NT2/D1 (cell line): ENCODE results near the gene EXD3.

Experiments used
- YY1 ChIP-seq: IDR thresholded peaks from 2 replicates; pipeline ENCODE4 v1.6.1; 2011; ENCODE audit not compliant: insufficient read length, insufficient read depth
- ZNF274 ChIP-seq: IDR thresholded peaks from 2 replicates; pipeline ENCODE4 v1.6.1; 2011; ENCODE audit warnings: mild to moderate bottlenecking, low read depth, low read length

DNA sequence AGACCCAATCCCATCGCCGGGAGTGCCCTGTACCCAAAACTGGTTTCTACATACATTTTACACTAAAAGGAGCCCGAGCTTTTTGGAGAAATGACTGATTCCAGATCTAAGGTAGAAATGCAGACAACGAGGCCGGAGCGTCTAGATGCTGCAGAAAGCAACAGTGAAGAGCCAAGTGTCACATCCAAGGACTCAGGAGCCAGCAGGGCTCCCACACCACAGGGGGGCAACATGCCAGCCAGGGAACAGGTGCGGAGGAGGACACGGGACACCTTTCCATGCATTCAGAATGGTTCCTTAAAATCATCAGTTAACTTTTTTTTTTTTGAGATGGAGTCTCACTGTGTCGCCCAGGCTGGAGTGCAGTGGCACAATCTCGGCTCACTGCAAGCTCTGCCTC, 97.8 kb downstream of the EXD3 start:
- TF ChIP-seq YY1 (no peak), ZNF274 (no peak)
